ENCODE data around the gene INTS11.

DNA sequence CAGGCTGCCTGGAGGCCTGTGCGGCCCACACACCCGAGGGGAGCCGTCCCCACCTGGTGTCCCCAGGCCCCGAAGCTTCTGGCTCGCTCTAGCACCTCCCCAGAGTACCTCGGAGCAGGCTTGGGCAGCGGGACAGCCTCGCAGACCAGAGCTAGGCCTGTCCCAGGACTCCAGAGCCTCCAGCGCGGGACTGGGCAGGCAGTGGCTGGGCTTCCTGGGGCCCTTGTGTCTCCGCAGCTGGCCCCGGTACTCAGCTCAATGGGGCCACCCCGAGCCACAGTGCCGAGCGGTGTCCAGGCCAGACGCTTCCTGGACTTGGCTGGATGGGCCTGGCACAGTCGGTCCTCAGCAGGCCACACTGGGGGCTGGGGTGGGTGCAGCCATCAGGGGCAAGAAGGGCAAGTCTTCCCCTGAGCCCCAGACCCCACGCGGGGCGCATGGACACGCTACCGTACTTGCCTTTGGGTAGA, 39.3 kb downstream of the INTS11 start:
- TF ChIP-seq, protein P1, sequence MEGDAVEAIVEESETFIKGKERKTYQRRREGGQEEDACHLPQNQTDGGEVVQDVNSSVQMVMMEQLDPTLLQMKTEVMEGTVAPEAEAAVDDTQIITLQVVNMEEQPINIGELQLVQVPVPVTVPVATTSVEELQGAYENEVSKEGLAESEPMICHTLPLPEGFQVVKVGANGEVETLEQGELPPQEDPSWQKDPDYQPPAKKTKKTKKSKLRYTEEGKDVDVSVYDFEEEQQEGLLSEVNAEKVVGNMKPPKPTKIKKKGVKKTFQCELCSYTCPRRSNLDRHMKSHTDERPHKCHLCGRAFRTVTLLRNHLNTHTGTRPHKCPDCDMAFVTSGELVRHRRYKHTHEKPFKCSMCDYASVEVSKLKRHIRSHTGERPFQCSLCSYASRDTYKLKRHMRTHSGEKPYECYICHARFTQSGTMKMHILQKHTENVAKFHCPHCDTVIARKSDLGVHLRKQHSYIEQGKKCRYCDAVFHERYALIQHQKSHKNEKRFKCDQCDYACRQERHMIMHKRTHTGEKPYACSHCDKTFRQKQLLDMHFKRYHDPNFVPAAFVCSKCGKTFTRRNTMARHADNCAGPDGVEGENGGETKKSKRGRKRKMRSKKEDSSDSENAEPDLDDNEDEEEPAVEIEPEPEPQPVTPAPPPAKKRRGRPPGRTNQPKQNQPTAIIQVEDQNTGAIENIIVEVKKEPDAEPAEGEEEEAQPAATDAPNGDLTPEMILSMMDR (IDR thresholded peaks at IDR 0.05; ENCODE audit: low read length), result no peak
- TF ChIP-seq EZH2 (IDR thresholded peaks at IDR 0.05; ENCODE audit: borderline replicate concordance, low read length), result no peak

All from OCI-LY1 (cell line).